ENCODE results near the gene CAD.

DNA sequence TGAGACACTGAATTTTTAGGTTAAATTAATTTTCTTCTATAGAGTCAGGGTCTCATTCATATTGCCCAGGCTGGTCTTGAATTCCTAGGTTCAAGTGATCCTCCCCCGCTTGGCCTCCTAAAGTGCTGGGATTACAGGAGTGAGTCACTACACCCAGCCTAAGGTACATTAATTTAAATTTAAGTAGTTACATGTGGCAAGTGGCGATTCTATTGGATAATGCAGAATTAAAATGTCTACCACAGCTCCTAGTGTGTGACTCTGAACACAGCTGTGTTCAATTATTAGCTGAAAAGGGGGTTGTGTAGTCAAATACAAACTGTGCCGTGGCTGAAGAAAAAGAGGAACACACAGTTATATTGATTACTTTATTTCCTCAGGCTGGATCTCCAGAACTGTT is 2.2 kb upstream of the CAD start:
- TF ChIP-seq, protein P1, sequence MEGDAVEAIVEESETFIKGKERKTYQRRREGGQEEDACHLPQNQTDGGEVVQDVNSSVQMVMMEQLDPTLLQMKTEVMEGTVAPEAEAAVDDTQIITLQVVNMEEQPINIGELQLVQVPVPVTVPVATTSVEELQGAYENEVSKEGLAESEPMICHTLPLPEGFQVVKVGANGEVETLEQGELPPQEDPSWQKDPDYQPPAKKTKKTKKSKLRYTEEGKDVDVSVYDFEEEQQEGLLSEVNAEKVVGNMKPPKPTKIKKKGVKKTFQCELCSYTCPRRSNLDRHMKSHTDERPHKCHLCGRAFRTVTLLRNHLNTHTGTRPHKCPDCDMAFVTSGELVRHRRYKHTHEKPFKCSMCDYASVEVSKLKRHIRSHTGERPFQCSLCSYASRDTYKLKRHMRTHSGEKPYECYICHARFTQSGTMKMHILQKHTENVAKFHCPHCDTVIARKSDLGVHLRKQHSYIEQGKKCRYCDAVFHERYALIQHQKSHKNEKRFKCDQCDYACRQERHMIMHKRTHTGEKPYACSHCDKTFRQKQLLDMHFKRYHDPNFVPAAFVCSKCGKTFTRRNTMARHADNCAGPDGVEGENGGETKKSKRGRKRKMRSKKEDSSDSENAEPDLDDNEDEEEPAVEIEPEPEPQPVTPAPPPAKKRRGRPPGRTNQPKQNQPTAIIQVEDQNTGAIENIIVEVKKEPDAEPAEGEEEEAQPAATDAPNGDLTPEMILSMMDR (IDR thresholded peaks at IDR 0.05 in 2 of 3, conservative IDR thresholded peaks at IDR 0.05 in 1 of 3; ENCODE audit: borderline replicate concordance in 1 of 3, insufficient read depth in 1 of 3, low read depth in 2 of 3, low read length in 2 of 3): no peak
- TF ChIP-seq SP1 (IDR thresholded peaks at IDR 0.05; ENCODE audit: low read depth): no peak
- TF ChIP-seq, protein P2, sequence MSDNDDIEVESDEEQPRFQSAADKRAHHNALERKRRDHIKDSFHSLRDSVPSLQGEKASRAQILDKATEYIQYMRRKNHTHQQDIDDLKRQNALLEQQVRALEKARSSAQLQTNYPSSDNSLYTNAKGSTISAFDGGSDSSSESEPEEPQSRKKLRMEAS (IDR thresholded peaks at IDR 0.05): no peak
- TF ChIP-seq, protein P3, sequence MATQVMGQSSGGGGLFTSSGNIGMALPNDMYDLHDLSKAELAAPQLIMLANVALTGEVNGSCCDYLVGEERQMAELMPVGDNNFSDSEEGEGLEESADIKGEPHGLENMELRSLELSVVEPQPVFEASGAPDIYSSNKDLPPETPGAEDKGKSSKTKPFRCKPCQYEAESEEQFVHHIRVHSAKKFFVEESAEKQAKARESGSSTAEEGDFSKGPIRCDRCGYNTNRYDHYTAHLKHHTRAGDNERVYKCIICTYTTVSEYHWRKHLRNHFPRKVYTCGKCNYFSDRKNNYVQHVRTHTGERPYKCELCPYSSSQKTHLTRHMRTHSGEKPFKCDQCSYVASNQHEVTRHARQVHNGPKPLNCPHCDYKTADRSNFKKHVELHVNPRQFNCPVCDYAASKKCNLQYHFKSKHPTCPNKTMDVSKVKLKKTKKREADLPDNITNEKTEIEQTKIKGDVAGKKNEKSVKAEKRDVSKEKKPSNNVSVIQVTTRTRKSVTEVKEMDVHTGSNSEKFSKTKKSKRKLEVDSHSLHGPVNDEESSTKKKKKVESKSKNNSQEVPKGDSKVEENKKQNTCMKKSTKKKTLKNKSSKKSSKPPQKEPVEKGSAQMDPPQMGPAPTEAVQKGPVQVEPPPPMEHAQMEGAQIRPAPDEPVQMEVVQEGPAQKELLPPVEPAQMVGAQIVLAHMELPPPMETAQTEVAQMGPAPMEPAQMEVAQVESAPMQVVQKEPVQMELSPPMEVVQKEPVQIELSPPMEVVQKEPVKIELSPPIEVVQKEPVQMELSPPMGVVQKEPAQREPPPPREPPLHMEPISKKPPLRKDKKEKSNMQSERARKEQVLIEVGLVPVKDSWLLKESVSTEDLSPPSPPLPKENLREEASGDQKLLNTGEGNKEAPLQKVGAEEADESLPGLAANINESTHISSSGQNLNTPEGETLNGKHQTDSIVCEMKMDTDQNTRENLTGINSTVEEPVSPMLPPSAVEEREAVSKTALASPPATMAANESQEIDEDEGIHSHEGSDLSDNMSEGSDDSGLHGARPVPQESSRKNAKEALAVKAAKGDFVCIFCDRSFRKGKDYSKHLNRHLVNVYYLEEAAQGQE (IDR thresholded peaks at IDR 0.05; ENCODE audit: low read depth): no peak
- TF ChIP-seq FOSL1 (IDR thresholded peaks at IDR 0.05; ENCODE audit: low read depth): no peak
- no peak for TF ChIP-seq RAD21 (IDR thresholded peaks at IDR 0.05; ENCODE audit: low read depth)
- no peak for TF ChIP-seq JUND (IDR thresholded peaks at IDR 0.05)
- TF ChIP-seq ZFX (IDR thresholded peaks at IDR 0.05): no peak
- no peak for TF ChIP-seq POLR2A (IDR thresholded peaks at IDR 0.05; ENCODE audit: borderline replicate concordance, extremely low read depth, insufficient read depth, insufficient read length)

All from HCT116 (cell line).